Nephron (organoid): ENCODE results near the gene PRKG1.

Experiments used
- H3K27ac Mint-ChIP-seq, 3 experiments: 2 replicates each; pipeline ENCODE4 v1.8.0; 2020; ENCODE audit warnings: mixed read lengths in 3 of 3, mild to moderate bottlenecking in 2 of 3, moderate library complexity in 1 of 3
- H3K27me3 Mint-ChIP-seq: 2 replicates; pipeline ENCODE4 v1.8.0; 2021; ENCODE audit warnings: low read depth, mild to moderate bottlenecking, moderate library complexity, mixed read lengths
- H3K36me3 Mint-ChIP-seq: 2 replicates; pipeline ENCODE4 v1.8.0; 2020; ENCODE audit warnings: low read depth, mixed read lengths
- H3K4me1 Mint-ChIP-seq: 2 replicates; pipeline ENCODE4 v1.8.0; 2020; ENCODE audit warnings: mixed read lengths
- H3K4me3 Mint-ChIP-seq, 3 experiments: 2 replicates each; pipeline ENCODE4 v1.8.0; 2020; ENCODE audit warnings: mild to moderate bottlenecking in 3 of 3, mixed read lengths in 3 of 3, moderate library complexity in 2 of 3
- H3K9me3 Mint-ChIP-seq: 2 replicates; pipeline ENCODE4 v1.8.0; 2020; ENCODE audit warnings: mixed read lengths
- TF ChIP-seq, protein P1 (sequence below), 3 experiments: fragments of 200-600 bp; sonication (generic); IDR thresholded peaks; one replicate each; pipeline ENCODE4 v1.5.0; 2021; ENCODE audit warnings: antibody characterized with exemption in 3 of 3; ENCODE audit not compliant: unreplicated experiment in 3 of 3

The PRKG1 gene

DNA sequence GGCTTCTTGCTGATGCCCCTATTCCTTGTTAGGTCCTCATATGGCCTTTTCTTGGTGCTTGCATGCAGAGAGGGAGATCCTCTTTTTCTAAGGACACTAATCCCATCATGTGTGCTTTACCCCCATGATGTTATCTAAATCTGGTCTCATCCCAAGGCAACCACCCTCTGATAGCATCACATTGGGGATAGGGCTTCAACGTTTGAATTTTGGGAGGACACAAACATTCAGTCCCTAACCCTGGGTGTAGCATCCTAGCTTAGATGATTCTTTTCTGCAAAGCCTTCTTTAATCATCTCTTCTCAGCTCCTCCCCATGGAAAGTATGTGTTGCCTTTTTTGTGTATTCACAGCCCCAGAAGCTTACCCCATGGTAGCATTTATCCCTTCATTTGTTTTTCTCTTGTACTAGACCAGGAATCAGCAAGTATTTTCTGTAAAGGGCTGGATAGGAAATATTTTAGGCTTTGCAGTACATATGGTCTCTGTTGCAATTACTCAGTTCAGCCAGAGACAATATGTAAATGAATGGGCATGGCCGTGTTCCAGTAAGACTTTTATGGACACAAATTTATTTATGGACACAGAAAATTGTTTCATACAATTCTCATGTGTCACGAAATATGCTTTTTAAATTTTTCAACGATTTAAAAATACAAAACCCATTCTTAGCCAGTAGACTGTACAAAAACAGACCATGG, 726.6 kb downstream of the PRKG1 start:
- Mint-ChIP-seq H3K9me3 (peaks cover 3% of the 10 kb centered on the region), H3K36me3 (no peaks in the 10 kb centered on the region), H3K27ac (no peak overlapping the region), H3K4me1 (peaks cover 12% of the 10 kb centered on the region), H3K4me3 (no peak overlapping the region), H3K27me3 (no peaks in the 10 kb centered on the region)
- TF ChIP-seq, protein P1, sequence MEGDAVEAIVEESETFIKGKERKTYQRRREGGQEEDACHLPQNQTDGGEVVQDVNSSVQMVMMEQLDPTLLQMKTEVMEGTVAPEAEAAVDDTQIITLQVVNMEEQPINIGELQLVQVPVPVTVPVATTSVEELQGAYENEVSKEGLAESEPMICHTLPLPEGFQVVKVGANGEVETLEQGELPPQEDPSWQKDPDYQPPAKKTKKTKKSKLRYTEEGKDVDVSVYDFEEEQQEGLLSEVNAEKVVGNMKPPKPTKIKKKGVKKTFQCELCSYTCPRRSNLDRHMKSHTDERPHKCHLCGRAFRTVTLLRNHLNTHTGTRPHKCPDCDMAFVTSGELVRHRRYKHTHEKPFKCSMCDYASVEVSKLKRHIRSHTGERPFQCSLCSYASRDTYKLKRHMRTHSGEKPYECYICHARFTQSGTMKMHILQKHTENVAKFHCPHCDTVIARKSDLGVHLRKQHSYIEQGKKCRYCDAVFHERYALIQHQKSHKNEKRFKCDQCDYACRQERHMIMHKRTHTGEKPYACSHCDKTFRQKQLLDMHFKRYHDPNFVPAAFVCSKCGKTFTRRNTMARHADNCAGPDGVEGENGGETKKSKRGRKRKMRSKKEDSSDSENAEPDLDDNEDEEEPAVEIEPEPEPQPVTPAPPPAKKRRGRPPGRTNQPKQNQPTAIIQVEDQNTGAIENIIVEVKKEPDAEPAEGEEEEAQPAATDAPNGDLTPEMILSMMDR (IDR thresholded peaks at IDR 0.05; ENCODE audit: unreplicated experiment in 3 of 3): no peak

DNA sequence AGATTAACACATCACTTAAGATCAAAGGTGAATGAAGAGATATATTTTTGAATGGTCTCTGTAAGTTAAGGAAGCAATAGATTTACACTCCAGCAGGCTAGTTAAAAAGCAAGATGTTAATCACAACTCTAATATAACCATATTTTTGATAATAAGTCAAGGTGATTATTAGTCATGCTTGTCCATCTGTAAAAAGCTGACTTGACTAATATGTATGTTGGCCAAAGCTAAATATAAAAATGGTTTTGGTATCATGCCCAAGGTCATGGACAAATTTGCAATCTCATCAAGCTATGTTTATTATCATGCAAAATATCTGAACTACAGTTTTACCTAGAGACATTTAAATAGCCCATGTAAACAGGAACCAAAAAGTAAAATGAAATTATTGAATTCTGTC, 727.7 kb downstream of the PRKG1 start:
- H3K9me3 Mint-ChIP-seq: peaks cover 3% of the 10 kb centered on the region
- no peak overlapping the region for H3K4me3 Mint-ChIP-seq
- H3K27me3 Mint-ChIP-seq: no peaks in the 10 kb centered on the region
- no peaks in the 10 kb centered on the region for H3K36me3 Mint-ChIP-seq
- no peak overlapping the region for H3K27ac Mint-ChIP-seq
- peaks cover 18% of the 10 kb centered on the region for H3K4me1 Mint-ChIP-seq
- TF ChIP-seq, protein P1 (IDR thresholded peaks at IDR 0.05; ENCODE audit: unreplicated experiment in 3 of 3): no peak

DNA sequence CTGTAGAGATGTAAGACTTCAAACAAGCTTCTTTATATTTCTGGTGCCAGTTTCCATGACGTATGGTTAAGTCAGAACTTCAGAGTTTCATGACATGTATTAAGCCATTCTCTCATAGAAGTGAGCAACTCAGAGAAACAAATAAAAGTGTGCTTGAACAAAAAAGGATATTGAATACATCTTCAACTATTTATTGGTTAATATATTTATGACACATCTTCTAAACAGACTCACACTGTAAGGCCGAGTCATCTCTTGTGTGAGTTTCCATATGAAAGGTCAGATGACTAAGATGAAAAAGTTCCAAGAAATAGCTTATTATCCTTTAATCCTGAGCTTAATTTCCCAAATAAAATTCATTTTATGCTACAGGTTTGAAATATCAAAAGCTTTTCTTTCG, 730.6 kb downstream of the PRKG1 start:
- Mint-ChIP-seq H3K4me3 (no peak overlapping the region), H3K36me3 (no peaks in the 10 kb centered on the region), H3K27me3 (no peaks in the 10 kb centered on the region), H3K9me3 (no peaks in the 10 kb centered on the region), H3K4me1 (peaks cover 19% of the 10 kb centered on the region), H3K27ac (no peak overlapping the region)
- TF ChIP-seq, protein P1 (IDR thresholded peaks at IDR 0.05; ENCODE audit: unreplicated experiment in 3 of 3): no peak

DNA sequence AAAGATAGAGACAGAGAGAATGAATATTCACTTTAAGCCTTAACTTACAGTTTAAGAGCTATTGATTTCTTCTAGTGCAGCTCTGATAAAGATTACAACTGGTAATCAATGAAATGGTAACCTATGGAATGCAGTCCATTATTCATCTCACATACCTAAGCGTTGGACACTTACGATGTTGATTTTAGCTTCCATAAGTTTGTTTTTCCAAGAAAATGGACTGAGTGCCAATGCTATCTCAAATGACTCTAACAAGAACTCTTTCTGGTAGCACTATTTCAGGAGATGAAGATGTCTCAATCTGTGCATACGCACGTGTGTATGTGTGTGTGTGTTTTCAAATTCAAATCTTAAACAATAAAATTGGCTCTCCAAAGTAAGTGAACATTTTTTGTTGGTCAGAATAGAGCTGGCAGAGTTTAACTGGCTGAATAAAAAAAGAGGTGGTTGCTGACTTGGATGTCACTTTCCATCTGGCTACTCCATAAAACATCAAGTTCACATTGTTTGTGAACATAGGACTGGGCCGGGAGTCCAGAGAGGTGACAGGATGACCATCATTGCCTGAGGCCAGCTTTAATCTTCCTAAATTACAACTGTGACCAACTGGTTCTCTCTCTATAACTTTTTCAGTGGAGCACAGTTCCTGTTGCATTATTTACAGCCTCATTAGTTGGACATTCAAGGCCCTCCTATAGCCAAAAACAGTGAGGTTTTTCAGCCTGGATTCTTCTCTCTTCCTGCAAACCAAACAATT, 732.0 kb downstream of the PRKG1 start:
- H3K4me3 Mint-ChIP-seq: no peak overlapping the region
- H3K27me3 Mint-ChIP-seq: no peaks in the 10 kb centered on the region
- peaks cover 19% of the 10 kb centered on the region for H3K4me1 Mint-ChIP-seq
- H3K9me3 Mint-ChIP-seq: no peaks in the 10 kb centered on the region
- no peaks in the 10 kb centered on the region for H3K36me3 Mint-ChIP-seq
- H3K27ac Mint-ChIP-seq: peak overlapping the region in 1 of 3 experiments; percentile 4
- TF ChIP-seq, protein P1 (IDR thresholded peaks at IDR 0.05; ENCODE audit: unreplicated experiment in 3 of 3): no peak

DNA sequence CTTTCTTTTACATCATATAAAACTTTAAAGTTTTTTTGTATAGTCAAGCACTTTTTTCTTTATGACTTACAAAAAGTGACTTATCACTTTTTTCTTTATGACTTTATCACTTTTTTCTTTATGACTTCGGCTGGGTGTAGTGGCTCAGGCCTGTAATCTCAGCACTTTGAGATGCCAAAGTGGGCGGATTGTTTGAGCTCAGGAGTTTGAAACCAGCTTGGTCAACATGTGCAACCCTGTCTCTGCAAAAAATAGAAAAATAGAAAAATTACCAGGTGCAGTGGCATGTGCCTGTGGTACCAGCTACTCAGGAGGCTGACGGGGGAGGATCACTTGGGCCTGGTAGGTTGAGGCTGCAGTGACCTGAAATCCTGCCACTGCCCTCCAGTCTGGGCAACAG, 733.9 kb downstream of the PRKG1 start:
- H3K4me1 Mint-ChIP-seq: peaks cover 11% of the 10 kb centered on the region
- TF ChIP-seq, protein P1 (IDR thresholded peaks at IDR 0.05; ENCODE audit: unreplicated experiment in 3 of 3): no peak
- H3K4me3 Mint-ChIP-seq: no peak overlapping the region
- no peaks in the 10 kb centered on the region for H3K9me3 Mint-ChIP-seq
- H3K36me3 Mint-ChIP-seq: no peaks in the 10 kb centered on the region
- no peak overlapping the region for H3K27ac Mint-ChIP-seq
- no peaks in the 10 kb centered on the region for H3K27me3 Mint-ChIP-seq
